Umbilical cord (tissue), 2 donors: ENCODE results near the gene PEX12. TPM values are rescaled to one million over a fixed set of nuclear protein-coding genes. Genes with fewer than 3 reads are reported as not detected.
"Not testable (repeated sequence)": the region's sequence is repeated elsewhere in the genome, so short reads cannot be mapped to it uniquely, and the experiment has no call there.

ENCODE experiments used
- DNase-seq: peaks from one replicate; pipeline ENCODE4 v3.0.0-alpha.2; 2015; ENCODE audit warnings: low spot score
- total RNA-seq: library from RNA; depleted of rRNA; stranded (reverse); fragments of >200 nt; gene quantifications from one replicate; pipeline ENCODE4 v1.2.3, GENCODE V29; 2014; ENCODE audit warnings: low replicate concordance; ENCODE audit not compliant: insufficient read depth

Gene PEX12
- total RNA-seq, 1 donor from 2014 or later: 5.5 TPM

GRCh38 chr17:35537601-35538141, 40.7 kb downstream of the PEX12 start, which contains the start of gene SLFN12L:
Gene SLFN12L, minus strand, starts transcription at chr17:35537678. Its CDS starts 15,314 bp downstream, at chr17:35522364.
- DNase-seq: peak; percentile 10

- DNase-seq: no peak
Measured at GRCh38 chr17:35536664-35537171, 41.7 kb downstream of the PEX12 start.

GRCh38 chr17:35535406-35535805, 43.0 kb downstream of the PEX12 start:
- not testable (repeated sequence) for DNase-seq

GRCh38 chr17:35534576-35535093, 43.7 kb downstream of the PEX12 start:
- peak; percentile 12 for DNase-seq

- DNase-seq: no peak
Measured at GRCh38 chr17:35531160-35531559, 47.2 kb downstream of the PEX12 start.

- DNase-seq: no peak
Measured at GRCh38 chr17:35529866-35530265, 48.5 kb downstream of the PEX12 start.

- DNase-seq: not testable (repeated sequence)
Measured at GRCh38 chr17:35529326-35529725, 49.0 kb downstream of the PEX12 start.

Other genes with a start within 250 kb of the PEX12 start
- gene SLFN11, start 204.9 kb downstream of the PEX12 start, total RNA-seq: 11.3 TPM
- 31.8 TPM for gene SLFN12, start 146.1 kb downstream of the PEX12 start, total RNA-seq
- 1.7 TPM for gene SLFN13, start 129.8 kb downstream of the PEX12 start, total RNA-seq
- 8.4 TPM for gene SLFN12L, start 40.9 kb downstream of the PEX12 start, total RNA-seq
- gene SLFN14, start 17.8 kb downstream of the PEX12 start, total RNA-seq: 4.8 TPM
- gene AP2B1, start 8.8 kb upstream of the PEX12 start, total RNA-seq: 32.3 TPM
- gene RASL10B, start 153.1 kb upstream of the PEX12 start, total RNA-seq: 14.7 TPM
- gene GAS2L2, start 174.7 kb upstream of the PEX12 start, total RNA-seq: 1.4 TPM
- gene C17orf50, start 182.3 kb upstream of the PEX12 start, total RNA-seq: not detected
- 113 TPM for gene MMP28, start 217.1 kb upstream of the PEX12 start, total RNA-seq
- 33.0 TPM for gene TAF15, start 230.9 kb upstream of the PEX12 start, total RNA-seq